Neural cell (in vitro differentiated cells): ENCODE results near the gene GPHN. TPM values are rescaled to one million over a fixed set of nuclear protein-coding genes. Genes with fewer than 3 reads are reported as not detected.

Source experiments
- H2AFZ ChIP-seq: fragments of 200-600, 300-800 bp; sonication (generic), shearing (Covaris generic); 2 replicates; pipeline ENCODE4 v1.6.0; 2014; ENCODE audit warnings: low read depth, mild to moderate bottlenecking, antibody characterized with exemption, low read length, moderate library complexity
- H3F3A ChIP-seq: fragments of 200-600 bp; shearing (Covaris generic); 2 replicates; pipeline ENCODE4 v1.6.1; 2016; ENCODE audit warnings: mild to moderate bottlenecking, moderate library complexity, mixed read lengths, antibody characterized with exemption, low read length; ENCODE audit not compliant: insufficient read depth, poor library complexity, severe bottlenecking
- H3K27ac ChIP-seq: fragments of 200-600, 300-800 bp; sonication (generic), shearing (Covaris generic); 2 replicates; pipeline ENCODE4 v1.5.1; 2014; ENCODE audit warnings: mild to moderate bottlenecking, low read length, moderate library complexity
- H3K27me3 ChIP-seq: fragments of 300-800, 200-600 bp; sonication (generic), shearing (Covaris generic); 2 replicates; pipeline ENCODE4 v1.6.0; 2014; ENCODE audit warnings: mild to moderate bottlenecking, low read depth, low read length, moderate library complexity; ENCODE audit not compliant: insufficient read depth
- H3K36me3 ChIP-seq: fragments of 300-800, 200-600 bp; sonication (generic), shearing (Covaris generic); 2 replicates; pipeline ENCODE4 v1.5.1; 2014; ENCODE audit warnings: mild to moderate bottlenecking, antibody characterized with exemption, low read length, moderate library complexity; ENCODE audit not compliant: insufficient read depth
- H3K4me2 ChIP-seq: fragments of 300-800, 200-600 bp; sonication (generic), shearing (Covaris generic); 2 replicates; pipeline ENCODE4 v1.6.0; 2014; ENCODE audit warnings: mild to moderate bottlenecking, low read length
- H3K4me3 ChIP-seq: fragments of 300-800, 200-600 bp; sonication (generic), shearing (Covaris generic); 2 replicates; pipeline ENCODE4 v1.5.1; 2014; ENCODE audit warnings: mild to moderate bottlenecking, low read length, moderate library complexity
- H3K79me2 ChIP-seq: fragments of 200-600 bp; shearing (Covaris generic); replicated peaks from 2 replicates; pipeline ENCODE4 v1.6.0; 2014; ENCODE audit warnings: mild to moderate bottlenecking, low read length, moderate library complexity; ENCODE audit not compliant: insufficient read depth
- H3K9ac ChIP-seq: fragments of 300-800, 200-600 bp; sonication (generic), shearing (Covaris generic); 2 replicates; pipeline ENCODE4 v1.6.1; 2016; ENCODE audit warnings: mild to moderate bottlenecking, low read length, mixed read lengths
- H3K9me2 ChIP-seq: fragments of 200-600 bp; shearing (Covaris generic); 2 replicates; pipeline ENCODE4 v1.6.1; 2016; ENCODE audit warnings: mild to moderate bottlenecking, low read length, mixed read lengths; ENCODE audit not compliant: insufficient read depth
- H3K9me3 ChIP-seq: fragments of 200-600, 300-800 bp; sonication (generic), shearing (Covaris generic); 2 replicates; pipeline ENCODE4 v1.6.1; 2016; ENCODE audit warnings: mild to moderate bottlenecking, mixed run types, low read length, moderate library complexity, mixed read lengths
- H4K20me1 ChIP-seq: fragments of 200-600 bp; shearing (Covaris generic); 2 replicates; pipeline ENCODE4 v1.6.1; 2016; ENCODE audit warnings: mild to moderate bottlenecking, mixed run types; ENCODE audit not compliant: insufficient read depth
- CTCF ChIP-seq: fragments of 450-650 bp; IDR thresholded peaks from 2 replicates; pipeline ENCODE4 v1.5.1; 2014; ENCODE audit warnings: antibody characterized with exemption, mild to moderate bottlenecking, moderate library complexity; ENCODE audit not compliant: poor library complexity, severe bottlenecking
- EP300 ChIP-seq: fragments of 450-650 bp; conservative IDR thresholded peaks from 2 replicates; pipeline ENCODE4 v1.6.1; 2014; ENCODE audit warnings: antibody characterized with exemption, mild to moderate bottlenecking, moderate library complexity; ENCODE audit not compliant: poor library complexity, severe bottlenecking
- EZH2 ChIP-seq: fragments of 200-600, 300-800 bp; shearing (Covaris generic), sonication (generic); IDR thresholded peaks from 2 replicates; pipeline ENCODE4 v1.6.1; 2014; ENCODE audit warnings: antibody characterized with exemption, low read length, borderline replicate concordance, mild to moderate bottlenecking; ENCODE audit not compliant: insufficient read depth, poor library complexity, severe bottlenecking
- MXI1 ChIP-seq: fragments of 450-650 bp; conservative IDR thresholded peaks from 2 replicates; pipeline ENCODE4 v1.6.1; 2014; ENCODE audit warnings: antibody characterized with exemption, mild to moderate bottlenecking; ENCODE audit not compliant: poor library complexity, severe bottlenecking
- POLR2AphosphoS5 ChIP-seq: IDR thresholded peaks from 2 replicates; pipeline ENCODE4 v1.6.1; 2012
- RAD21 ChIP-seq: fragments of 450-650 bp; conservative IDR thresholded peaks from 2 replicates; pipeline ENCODE4 v1.6.1; 2014; ENCODE audit warnings: antibody characterized with exemption, mild to moderate bottlenecking, moderate library complexity
- REST ChIP-seq: IDR thresholded peaks from 2 replicates; pipeline ENCODE4 v1.6.1; 2012; ENCODE audit warnings: borderline replicate concordance
- SMC3 ChIP-seq: fragments of 450-650 bp; conservative IDR thresholded peaks from 2 replicates; pipeline ENCODE4 v1.6.1; 2014; ENCODE audit warnings: antibody characterized with exemption, mild to moderate bottlenecking, moderate library complexity; ENCODE audit not compliant: poor library complexity
- TAF1 ChIP-seq: IDR thresholded peaks from 2 replicates; pipeline ENCODE4 v1.6.1; 2012; ENCODE audit warnings: low read depth
- polyA plus RNA-seq: library from polyadenylated mRNA; depleted of rRNA; stranded (reverse); fragments of >200 nt; gene quantifications from 2 replicates; pipeline ENCODE4 v1.2.3, GENCODE V29; 2014

The GPHN gene
- polyA plus RNA-seq, 1 donor from 2014 or later = 135 TPM

- Histone ChIP-seq H3K4me3 (no peak overlapping the region), H3K4me2 (no peak overlapping the region), H2AFZ (no peak overlapping the region), H3K27ac (no peak overlapping the region), H3K36me3 (no peaks in the 10 kb centered on the region), H3K9ac (no peak overlapping the region), H4K20me1 (no peaks in the 10 kb centered on the region), H3K79me2 (no peaks in the 10 kb centered on the region), H3K9me3 (no peaks in the 10 kb centered on the region), H3F3A (no peaks in the 10 kb centered on the region), H3K27me3 (no peaks in the 10 kb centered on the region), H3K9me2 (no peaks in the 10 kb centered on the region)
- TF ChIP-seq EP300 (no peak), POLR2AphosphoS5 (no peak), REST (no peak), EZH2 (no peak), MXI1 (no peak), RAD21 (no peak), SMC3 (no peak)
These were observed 431.5 kb downstream of the GPHN start for GRCh38 chr14:66939409-66939808.

- H2AFZ ChIP-seq = no peak overlapping the region
- no peaks in the 10 kb centered on the region for H3K9me2 ChIP-seq
- H3K27ac ChIP-seq = no peak overlapping the region
- no peak overlapping the region for H3K4me3 ChIP-seq
- no peak overlapping the region for H3K4me2 ChIP-seq
- no peak overlapping the region for H3K9ac ChIP-seq
- no peaks in the 10 kb centered on the region for H3F3A ChIP-seq
- TF ChIP-seq SMC3 (no peak), TAF1 (no peak), EZH2 (no peak), RAD21 (no peak), CTCF (no peak), MXI1 (no peak), EP300 (no peak), POLR2AphosphoS5 (no peak), REST (no peak)
- H3K79me2 ChIP-seq = no peaks in the 10 kb centered on the region
- no peaks in the 10 kb centered on the region for H4K20me1 ChIP-seq
- H3K36me3 ChIP-seq = peaks cover 7% of the 10 kb centered on the region
- peaks cover 8% of the 10 kb centered on the region for H3K9me3 ChIP-seq
- H3K27me3 ChIP-seq = no peaks in the 10 kb centered on the region
These were observed 436.9 kb downstream of the GPHN start for GRCh38 chr14:66944872-66945271.
